Endodermal cell (in vitro differentiated cells): ENCODE results near the gene HBG1. TPM values are rescaled to one million over a fixed set of nuclear protein-coding genes. Genes with fewer than 3 reads are reported as not detected.
A peak's percentile ranks its signal among the peaks of the same experiment; 100 is the strongest.

Source experiments
- DNase-seq: peaks from one replicate; pipeline ENCODE4 v3.0.0-alpha.2; 2017
- H3K27ac ChIP-seq: 2 replicates; pipeline ENCODE4 v1.5.1; 2013; ENCODE audit warnings: mild to moderate bottlenecking, low read depth, low read length, moderate library complexity
- H3K27me3 ChIP-seq: 2 replicates; pipeline ENCODE4 v1.6.1; 2013; ENCODE audit warnings: mild to moderate bottlenecking, low read length, moderate library complexity; ENCODE audit not compliant: insufficient read depth, control insufficient read depth, poor library complexity, severe bottlenecking
- H3K36me3 ChIP-seq: 2 replicates; pipeline ENCODE4 v1.7.0; 2013; ENCODE audit warnings: mild to moderate bottlenecking, low read length, moderate library complexity; ENCODE audit not compliant: control insufficient read depth, insufficient read depth
- H3K4me1 ChIP-seq: one replicate; pipeline ENCODE4 v1.7.0; 2013; ENCODE audit warnings: low read length; ENCODE audit not compliant: control insufficient read depth, insufficient read depth
- H3K4me3 ChIP-seq: 2 replicates; pipeline ENCODE4 v1.5.1; 2013; ENCODE audit warnings: mild to moderate bottlenecking, low read length, moderate library complexity
- H3K9ac ChIP-seq: 2 replicates; pipeline ENCODE4 v1.6.1; 2013; ENCODE audit warnings: mild to moderate bottlenecking, low read length, moderate library complexity; ENCODE audit not compliant: poor library complexity, severe bottlenecking; ENCODE audit errors: extremely low read depth
- H3K9me3 ChIP-seq: 2 replicates; pipeline ENCODE4 v1.6.1; 2013; ENCODE audit warnings: mild to moderate bottlenecking, low read length, moderate library complexity; ENCODE audit not compliant: control insufficient read depth
- H3K27ac Mint-ChIP-seq: 2 replicates; pipeline ENCODE4 v1.8.0; 2020; ENCODE audit warnings: mixed read lengths
- H3K27me3 Mint-ChIP-seq: 2 replicates; pipeline ENCODE4 v1.8.0; 2021; ENCODE audit warnings: mild to moderate bottlenecking, mixed read lengths; ENCODE audit not compliant: insufficient read depth
- H3K36me3 Mint-ChIP-seq: 2 replicates; pipeline ENCODE4 v1.8.0; 2020; ENCODE audit warnings: low read depth, mixed read lengths
- H3K4me1 Mint-ChIP-seq: 2 replicates; pipeline ENCODE4 v1.8.0; 2020; ENCODE audit warnings: mixed read lengths
- H3K4me3 Mint-ChIP-seq: 2 replicates; pipeline ENCODE4 v1.8.0; 2020; ENCODE audit warnings: mild to moderate bottlenecking, moderate library complexity, mixed read lengths
- H3K9me3 Mint-ChIP-seq: 2 replicates; pipeline ENCODE4 v1.8.0; 2020; ENCODE audit warnings: mild to moderate bottlenecking, mixed read lengths
- WGBS, 2 experiments: methylation state at CpG; one replicate each; pipeline versions ENCODE4 v1.1.5 to v1.1.7; 2013; ENCODE audit warnings: missing lambda C conversion rate in 2 of 2, mixed read lengths in 1 of 2; ENCODE audit not compliant: insufficient coverage in 1 of 2, insufficient read length in 1 of 2; 5-methylcytosine and 5-hydroxymethylcytosine counted together
- total RNA-seq, 2 donors: library from RNA; stranded (reverse); fragmentation: NEBNext Ultra II Directional in 1 of 2; extraction: Animal tissue kit (Norgen Biotek cat#: 25700) in 1 of 2; gene quantifications; 2 replicates in 1 of 2; 3 replicates in 1 of 2; pipeline ENCODE4 v1.2.1, GENCODE V29; 2021
- TF ChIP-seq, protein P1 (sequence below): fragments of 200-600 bp; sonication (generic); conservative IDR thresholded peaks from 2 replicates; pipeline ENCODE4 v1.5.0; 2021; ENCODE audit warnings: antibody characterized with exemption, mild to moderate bottlenecking

The HBG1 gene
- total RNA-seq, 2 donors from 2014 or later = not detected

DNA sequence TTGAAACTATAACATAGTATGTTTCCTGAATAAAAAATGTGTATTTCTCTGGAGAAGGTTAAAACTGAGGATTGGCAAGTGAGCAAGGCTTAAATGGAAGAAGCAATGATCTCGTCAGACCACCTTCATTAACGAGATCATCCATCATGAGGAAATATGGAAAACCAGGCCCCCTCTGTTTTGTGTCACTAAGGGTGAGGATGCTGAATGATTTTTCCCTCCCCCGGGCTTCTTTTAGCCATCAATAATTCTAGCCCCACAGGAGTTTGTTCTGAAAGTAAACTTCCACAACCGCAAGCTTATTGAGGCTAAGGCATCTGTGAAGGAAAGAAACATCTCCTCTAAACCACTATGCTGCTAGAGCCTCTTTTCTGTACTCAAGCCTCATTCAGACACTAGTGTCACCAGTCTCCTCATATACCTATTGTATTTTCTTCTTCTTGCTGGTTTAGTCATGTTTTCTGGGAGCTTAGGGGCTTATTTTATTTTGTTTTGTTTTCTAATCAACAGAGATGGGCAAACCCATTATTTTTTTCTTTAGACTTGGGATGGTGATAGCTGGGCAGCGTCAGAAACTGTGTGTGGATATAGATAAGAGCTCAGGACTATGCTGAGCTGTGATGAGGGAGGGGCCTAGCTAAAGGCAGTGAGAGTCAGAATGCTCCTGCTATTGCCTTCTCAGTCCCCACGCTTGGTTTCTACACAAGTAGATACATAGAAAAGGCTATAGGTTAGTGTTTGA lies 25.9 kb upstream of the HBG1 start:
- no peak overlapping the region for H3K9ac ChIP-seq
- Mint-ChIP-seq H3K4me1 (peaks cover 18% of the 10 kb centered on the region), H3K27ac (no peak overlapping the region), H3K9me3 (no peaks in the 10 kb centered on the region), H3K4me3 (no peak overlapping the region), H3K27me3 (no peaks in the 10 kb centered on the region), H3K36me3 (no peaks in the 10 kb centered on the region)
- DNase-seq = no peak
- 83 to 90% methylated on average over 4 to 6 of the region's 6 CpGs for WGBS, 2 experiments
- no peaks in the 10 kb centered on the region for H3K36me3 ChIP-seq
- H3K4me1 ChIP-seq = peaks cover 4% of the 10 kb centered on the region
- no peak overlapping the region for H3K27ac ChIP-seq
- no peak overlapping the region for H3K4me3 ChIP-seq
- no peaks in the 10 kb centered on the region for H3K9me3 ChIP-seq
- no peaks in the 10 kb centered on the region for H3K27me3 ChIP-seq
- TF ChIP-seq, protein P1, sequence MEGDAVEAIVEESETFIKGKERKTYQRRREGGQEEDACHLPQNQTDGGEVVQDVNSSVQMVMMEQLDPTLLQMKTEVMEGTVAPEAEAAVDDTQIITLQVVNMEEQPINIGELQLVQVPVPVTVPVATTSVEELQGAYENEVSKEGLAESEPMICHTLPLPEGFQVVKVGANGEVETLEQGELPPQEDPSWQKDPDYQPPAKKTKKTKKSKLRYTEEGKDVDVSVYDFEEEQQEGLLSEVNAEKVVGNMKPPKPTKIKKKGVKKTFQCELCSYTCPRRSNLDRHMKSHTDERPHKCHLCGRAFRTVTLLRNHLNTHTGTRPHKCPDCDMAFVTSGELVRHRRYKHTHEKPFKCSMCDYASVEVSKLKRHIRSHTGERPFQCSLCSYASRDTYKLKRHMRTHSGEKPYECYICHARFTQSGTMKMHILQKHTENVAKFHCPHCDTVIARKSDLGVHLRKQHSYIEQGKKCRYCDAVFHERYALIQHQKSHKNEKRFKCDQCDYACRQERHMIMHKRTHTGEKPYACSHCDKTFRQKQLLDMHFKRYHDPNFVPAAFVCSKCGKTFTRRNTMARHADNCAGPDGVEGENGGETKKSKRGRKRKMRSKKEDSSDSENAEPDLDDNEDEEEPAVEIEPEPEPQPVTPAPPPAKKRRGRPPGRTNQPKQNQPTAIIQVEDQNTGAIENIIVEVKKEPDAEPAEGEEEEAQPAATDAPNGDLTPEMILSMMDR = no peak

DNA sequence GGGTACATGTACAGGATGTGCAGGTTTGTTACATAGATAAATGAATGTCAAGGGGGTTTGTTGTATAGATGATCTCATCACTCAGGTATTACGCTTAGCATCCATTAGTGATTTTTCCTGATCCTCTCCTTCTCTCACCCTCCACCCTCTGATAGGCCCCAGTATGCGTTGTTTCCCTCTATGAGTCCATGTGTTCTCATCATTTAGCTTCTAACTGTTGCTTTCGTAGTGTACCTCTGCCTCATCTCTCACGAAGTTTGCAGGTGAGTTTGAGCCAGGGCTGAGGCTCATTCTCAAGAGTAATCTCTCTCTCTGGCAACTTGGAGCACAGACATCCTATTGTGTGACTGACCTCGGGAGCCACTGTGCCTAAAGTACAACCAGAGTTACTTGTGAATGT lies 24.7 kb upstream of the HBG1 start:
- H3K4me1 ChIP-seq = peaks cover 4% of the 10 kb centered on the region
- 85 to 87% methylated on average over 3 to 5 of the region's 5 CpGs for WGBS, 2 experiments
- Mint-ChIP-seq H3K27me3 (no peaks in the 10 kb centered on the region), H3K9me3 (no peaks in the 10 kb centered on the region), H3K27ac (peak overlapping the region; percentile 52), H3K36me3 (no peaks in the 10 kb centered on the region), H3K4me3 (no peak overlapping the region), H3K4me1 (peaks cover 13% of the 10 kb centered on the region)
- DNase-seq = no peak
- no peak overlapping the region for H3K9ac ChIP-seq
- H3K27me3 ChIP-seq = no peaks in the 10 kb centered on the region
- TF ChIP-seq, protein P1 = no peak
- H3K27ac ChIP-seq = no peak overlapping the region
- no peaks in the 10 kb centered on the region for H3K9me3 ChIP-seq
- H3K36me3 ChIP-seq = no peaks in the 10 kb centered on the region
- no peak overlapping the region for H3K4me3 ChIP-seq

DNA sequence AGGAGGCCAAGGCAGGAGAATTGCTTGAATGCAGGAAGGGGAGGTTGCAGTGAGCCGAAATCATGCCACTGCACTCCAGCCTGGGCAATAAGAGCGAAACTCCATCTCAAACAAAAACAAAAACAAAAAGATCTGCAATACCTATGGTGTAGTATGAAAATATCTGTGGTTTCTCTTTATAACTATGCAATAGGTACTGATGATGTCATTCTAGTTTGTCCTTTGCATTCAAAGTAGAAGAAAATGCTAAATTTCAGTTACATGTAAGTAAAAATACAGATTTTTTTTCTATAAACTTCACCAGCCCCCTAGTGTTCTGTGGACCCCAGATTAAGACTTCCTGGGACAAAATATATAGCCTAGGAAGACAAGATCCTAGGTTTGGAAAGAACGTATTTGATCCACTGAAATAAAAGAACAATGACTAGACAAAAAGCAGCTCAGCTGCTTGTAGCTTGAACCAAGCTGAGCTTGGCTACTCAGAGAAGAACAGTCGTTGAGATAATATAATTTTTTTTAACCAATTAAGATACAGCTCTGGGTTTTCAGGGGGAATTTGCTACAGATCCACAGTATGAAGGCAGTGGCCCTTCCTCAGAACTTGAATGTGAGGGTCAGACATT lies 22.8 kb upstream of the HBG1 start:
- Histone ChIP-seq H3K9me3 (no peaks in the 10 kb centered on the region), H3K9ac (no peak overlapping the region), H3K36me3 (no peaks in the 10 kb centered on the region), H3K27ac (no peak overlapping the region), H3K27me3 (no peaks in the 10 kb centered on the region), H3K4me3 (no peak overlapping the region), H3K4me1 (peaks cover 4% of the 10 kb centered on the region)
- Mint-ChIP-seq H3K36me3 (no peaks in the 10 kb centered on the region), H3K27ac (no peak overlapping the region), H3K27me3 (no peaks in the 10 kb centered on the region), H3K9me3 (no peaks in the 10 kb centered on the region), H3K4me1 (peaks cover 13% of the 10 kb centered on the region), H3K4me3 (no peak overlapping the region)
- DNase-seq = no peak
- TF ChIP-seq, protein P1 = no peak
- 86 to 92% methylated on average over 1 to 3 of the region's 4 CpGs for WGBS, 2 experiments
